Skin of body (tissue), 2 donors: ENCODE measurements around the gene CPZ. TPM values are rescaled to one million over a fixed set of nuclear protein-coding genes. Genes with fewer than 3 reads are reported as not detected.

Experiments
- DNase-seq: peaks from one replicate; lab custom pipeline; 2025; lab: John Stamatoyannopoulos, UW
- total RNA-seq: library from RNA; depleted of rRNA; stranded (reverse); fragments of >200 nt; gene quantifications from one replicate; pipeline ENCODE4 v1.2.3, GENCODE V29; 2014

The CPZ gene
- total RNA-seq, 1 donor from 2014 or later = 14.1 TPM

GRCh38 chr4:8593264-8594096, 915 bp downstream of the CPZ start:
- DNase-seq = no peak

- peak; percentile 22 for DNase-seq
Measured at GRCh38 chr4:8594097-8595038, 1.8 kb downstream of the CPZ start.

DNA sequence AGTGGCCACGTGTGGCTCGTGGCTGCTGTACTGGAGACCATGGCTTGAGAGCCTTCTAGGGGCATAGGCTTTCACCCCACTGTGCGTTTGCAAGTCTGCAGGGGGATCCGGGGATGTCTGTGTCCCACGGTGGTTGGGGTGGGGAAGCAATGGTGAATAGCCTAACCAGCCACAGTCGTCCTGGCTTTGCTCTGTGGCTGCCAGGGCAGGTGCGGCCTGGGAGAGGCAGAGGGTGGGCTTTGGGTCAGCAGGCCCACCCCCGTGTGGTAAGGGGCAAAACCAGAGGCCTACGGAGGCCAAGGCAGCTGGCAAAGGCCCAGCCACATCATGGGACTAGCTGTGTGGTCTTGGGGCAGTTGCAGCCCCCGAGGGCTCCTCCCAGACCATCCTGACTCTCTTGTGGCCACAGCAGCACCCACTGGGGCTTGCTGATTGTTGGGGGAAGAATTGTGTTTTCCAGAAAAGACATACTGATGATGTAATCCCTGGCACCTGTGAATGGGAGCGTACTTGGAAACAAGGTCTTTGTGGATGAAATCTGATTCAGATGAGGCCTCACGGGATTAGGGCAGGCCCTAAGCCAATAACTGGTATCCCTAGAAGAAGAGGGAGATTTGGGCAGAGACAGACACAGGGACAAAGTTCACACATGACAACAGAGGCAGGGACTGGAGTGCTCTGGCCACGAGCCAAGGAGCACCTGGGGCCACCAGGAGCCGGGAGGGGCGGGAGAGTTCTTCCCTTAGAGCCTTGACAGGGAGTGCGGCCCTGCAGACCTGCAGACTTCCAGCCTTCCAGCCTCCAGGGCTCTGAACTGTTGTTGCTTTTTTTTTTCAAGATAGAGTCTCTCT, 2.9 kb downstream of the CPZ start:
- DNase-seq = no peak

DNA sequence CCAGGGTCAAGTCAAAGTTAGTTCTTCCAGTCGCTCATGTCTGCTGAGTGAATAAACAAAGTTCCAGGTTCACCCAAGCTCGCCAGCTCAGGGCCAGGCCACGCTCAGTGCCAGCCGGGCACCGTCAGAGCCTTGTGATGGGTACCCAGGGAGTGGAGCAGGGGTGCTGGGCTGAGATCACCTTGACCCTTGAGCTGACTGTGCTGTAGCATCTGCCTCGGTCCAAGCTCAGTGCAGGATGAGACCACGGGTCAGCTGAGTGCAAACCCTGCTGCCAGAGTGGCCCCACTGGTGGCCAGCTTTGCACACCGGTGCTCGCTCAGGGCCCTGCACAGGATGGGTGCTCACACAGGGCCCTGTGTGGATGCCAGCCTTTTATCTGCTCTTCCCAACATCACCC, 4.3 kb downstream of the CPZ start:
- DNase-seq = no peak

DNA sequence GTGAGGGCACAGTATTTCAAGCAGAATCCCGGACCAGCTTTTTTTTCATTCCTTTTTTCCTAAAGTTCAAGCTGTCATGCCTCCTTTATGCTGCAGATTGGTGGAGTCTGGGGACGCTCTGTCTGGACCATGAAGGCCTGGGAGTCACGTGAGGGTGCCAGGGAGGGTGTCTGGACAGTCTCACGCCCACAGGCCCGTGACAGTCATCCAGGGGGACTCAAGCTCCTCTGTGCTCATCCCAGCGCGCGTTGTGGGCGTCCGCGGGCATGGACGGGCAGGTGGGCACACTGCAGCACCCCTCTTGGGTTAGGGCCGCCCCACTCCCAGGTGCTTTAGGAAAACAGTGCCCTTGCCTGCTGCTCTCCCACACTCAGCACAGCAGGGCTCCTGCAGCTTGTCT, 4.8 kb downstream of the CPZ start:
- DNase-seq = no peak

DNA sequence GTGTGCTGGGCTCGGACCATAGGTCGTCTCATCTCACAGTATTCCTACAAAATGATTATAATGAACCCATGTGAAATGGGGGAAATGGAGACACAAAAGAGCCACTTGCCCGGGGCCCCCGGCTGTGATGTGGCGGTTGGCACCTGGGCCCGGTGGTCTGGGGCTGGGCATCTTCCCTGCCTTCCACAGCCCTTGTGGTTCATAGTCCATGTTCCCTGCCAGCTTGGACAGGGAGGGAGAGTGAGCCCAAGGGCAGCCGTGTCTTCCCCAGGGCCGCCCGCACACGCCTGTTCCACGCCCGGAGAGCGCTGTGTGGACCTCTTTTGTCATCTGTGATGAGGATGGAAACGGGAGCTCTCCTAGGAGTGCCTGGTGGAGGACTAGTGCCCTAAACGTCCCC, 5.2 kb downstream of the CPZ start:
- no peak for DNase-seq

DNA sequence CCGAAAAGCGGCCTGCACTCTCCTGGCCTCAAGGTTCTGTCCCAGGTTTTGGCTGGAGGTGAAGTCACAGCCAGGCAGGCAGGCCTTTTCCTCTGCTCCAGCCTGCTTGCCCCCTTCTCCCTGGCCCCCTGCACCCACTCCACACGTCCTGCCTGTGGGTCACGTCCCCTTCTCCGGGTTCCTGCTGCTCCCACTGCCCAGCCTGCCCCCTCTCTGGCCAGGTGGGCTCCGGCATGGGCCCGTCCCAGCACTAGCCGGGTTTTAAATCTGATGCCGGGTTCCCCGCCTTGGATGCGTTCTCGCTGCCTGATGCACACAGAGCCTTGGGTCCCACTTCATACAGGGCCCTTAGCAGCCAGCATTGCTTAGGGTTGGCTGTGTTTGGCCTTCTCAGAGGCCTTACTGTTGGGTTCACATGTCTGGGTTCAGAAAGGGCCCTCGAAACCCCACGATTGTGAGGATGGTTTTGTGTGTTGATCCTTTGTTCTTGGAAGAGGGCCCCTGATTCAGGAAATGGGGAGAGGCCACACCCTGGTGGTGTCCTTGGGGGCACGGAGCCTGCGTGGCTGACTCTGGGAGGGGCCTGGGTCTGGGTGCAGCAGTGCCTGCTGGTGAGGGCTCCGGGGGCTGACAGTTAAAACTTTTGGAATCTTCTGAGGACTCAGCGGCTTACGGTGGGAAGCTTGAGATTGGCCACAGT, 6.0 kb downstream of the CPZ start:
- DNase-seq = no peak

GRCh38 chr4:8599091-8599460, 6.5 kb downstream of the CPZ start:
- no peak for DNase-seq

- DNase-seq = no peak
Measured at GRCh38 chr4:8599657-8600056, 7.1 kb downstream of the CPZ start.

DNA sequence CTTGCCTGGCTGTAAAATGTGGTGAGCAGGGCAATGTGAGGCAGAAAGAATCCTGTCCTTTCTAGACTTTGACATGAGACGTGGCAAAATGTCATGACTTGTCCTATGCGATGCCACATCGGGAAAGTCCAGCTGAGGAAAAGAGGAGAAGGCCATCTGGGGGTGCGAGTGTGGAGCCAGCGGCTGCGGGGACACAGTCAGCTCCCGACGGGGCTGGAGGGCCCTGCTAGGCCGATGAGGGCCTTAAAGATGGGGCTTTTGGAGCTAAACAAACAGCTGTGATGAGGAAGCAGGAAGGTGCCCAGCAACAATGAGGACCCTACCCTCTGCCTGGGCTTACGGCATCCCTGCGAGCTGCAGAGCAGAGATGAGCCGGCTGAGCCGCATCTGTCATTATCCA, 7.7 kb downstream of the CPZ start:
- DNase-seq = no peak

GRCh38 chr4:8600686-8601085, 8.1 kb downstream of the CPZ start:
- peak; percentile 16 for DNase-seq

DNA sequence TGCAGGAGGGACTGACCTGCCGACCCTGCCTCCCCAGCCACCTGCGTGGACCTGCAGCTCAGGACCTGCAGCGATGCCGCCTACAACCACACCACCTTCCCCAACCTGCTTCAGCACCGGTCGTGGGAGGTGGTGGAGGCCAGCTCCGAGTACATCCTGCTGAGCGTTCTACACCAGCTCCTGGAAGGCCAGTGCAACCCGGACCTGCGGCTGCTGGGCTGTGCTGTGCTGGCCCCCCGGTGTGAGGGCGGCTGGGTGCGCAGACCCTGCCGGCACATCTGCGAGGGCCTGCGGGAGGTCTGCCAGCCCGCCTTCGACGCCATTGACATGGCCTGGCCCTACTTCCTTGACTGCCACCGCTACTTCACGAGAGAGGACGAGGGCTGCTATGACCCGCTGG, 8.5 kb downstream of the CPZ start:
- no peak for DNase-seq

- DNase-seq = no peak
Measured at GRCh38 chr4:8601556-8601955, 9.0 kb downstream of the CPZ start.

DNA sequence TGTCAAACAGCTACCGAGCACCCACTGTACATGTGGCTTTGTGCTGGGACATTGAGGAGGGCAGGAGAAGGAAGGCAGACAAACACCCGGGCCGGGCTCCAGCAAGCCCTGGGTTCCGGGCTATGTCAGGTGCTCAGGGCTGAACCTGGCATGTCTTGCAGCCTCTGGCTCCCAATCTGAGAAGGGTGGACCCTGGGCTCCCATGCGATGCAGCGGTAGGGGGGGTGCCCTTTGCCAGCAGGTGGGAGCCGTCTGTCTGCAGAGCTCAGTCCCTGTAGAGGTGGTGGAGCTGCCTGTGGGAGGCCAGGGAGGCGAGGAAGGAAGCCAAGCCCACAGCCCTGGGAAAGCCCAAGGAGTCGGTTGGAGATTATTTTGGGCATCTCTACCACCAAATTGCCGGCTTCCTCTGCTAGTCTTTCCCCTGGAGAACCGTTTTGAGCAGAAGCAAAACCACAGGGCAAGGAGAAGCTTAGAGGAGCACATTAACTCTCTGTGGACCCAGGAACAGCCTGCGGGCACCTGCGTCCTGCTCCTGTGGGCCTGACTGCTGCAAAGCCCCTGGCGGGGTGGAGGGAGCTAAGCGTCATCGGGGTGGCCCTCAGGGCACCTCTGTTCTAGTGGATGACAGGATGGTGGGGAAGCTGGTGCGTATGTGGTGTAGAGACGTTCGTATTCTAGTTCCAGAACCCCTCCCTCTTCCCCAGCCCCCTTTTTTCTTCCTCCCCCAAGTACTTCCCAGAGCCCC, 10.3 kb downstream of the CPZ start:
- DNase-seq = no peak

DNA sequence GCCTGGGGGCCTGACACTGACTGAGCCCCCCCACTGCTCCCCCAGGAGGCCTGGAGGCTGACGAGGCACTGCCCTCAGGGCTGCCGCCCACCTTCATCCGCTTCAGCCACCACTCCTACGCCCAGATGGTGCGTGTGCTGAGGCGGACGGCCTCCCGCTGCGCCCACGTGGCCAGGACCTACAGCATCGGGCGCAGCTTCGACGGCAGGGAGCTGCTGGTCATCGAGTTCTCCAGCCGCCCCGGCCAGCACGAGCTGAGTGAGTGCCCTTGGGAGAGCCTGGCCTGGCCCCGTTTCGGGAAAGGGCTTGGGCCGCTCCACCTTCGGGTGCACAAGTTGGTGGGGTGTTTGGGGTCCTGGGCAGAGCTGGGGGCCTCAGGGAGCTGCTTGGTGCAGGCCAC, 11.4 kb downstream of the CPZ start:
- DNase-seq = no peak

DNA sequence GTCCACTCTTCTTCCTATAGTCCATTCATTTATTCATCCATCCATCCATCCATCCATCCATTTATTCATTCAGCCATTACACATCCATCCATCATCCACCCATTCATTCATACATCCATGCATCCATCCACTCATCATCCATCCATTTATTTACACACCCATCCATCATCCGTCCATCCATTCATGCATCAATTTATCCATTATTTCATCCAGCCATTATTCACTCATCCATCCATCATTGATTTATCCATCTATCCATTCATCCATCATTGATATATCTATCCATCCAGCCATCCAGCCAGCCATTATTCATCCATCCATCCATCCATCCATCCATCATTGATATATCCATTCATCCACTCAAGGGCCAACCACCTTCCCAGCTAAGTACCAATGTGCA, 12.7 kb downstream of the CPZ start:
- no peak for DNase-seq

GRCh38 chr4:8606476-8606875, 13.9 kb downstream of the CPZ start:
- DNase-seq = no peak

- no peak for DNase-seq
Measured at GRCh38 chr4:8606966-8607365, 14.4 kb downstream of the CPZ start.

DNA sequence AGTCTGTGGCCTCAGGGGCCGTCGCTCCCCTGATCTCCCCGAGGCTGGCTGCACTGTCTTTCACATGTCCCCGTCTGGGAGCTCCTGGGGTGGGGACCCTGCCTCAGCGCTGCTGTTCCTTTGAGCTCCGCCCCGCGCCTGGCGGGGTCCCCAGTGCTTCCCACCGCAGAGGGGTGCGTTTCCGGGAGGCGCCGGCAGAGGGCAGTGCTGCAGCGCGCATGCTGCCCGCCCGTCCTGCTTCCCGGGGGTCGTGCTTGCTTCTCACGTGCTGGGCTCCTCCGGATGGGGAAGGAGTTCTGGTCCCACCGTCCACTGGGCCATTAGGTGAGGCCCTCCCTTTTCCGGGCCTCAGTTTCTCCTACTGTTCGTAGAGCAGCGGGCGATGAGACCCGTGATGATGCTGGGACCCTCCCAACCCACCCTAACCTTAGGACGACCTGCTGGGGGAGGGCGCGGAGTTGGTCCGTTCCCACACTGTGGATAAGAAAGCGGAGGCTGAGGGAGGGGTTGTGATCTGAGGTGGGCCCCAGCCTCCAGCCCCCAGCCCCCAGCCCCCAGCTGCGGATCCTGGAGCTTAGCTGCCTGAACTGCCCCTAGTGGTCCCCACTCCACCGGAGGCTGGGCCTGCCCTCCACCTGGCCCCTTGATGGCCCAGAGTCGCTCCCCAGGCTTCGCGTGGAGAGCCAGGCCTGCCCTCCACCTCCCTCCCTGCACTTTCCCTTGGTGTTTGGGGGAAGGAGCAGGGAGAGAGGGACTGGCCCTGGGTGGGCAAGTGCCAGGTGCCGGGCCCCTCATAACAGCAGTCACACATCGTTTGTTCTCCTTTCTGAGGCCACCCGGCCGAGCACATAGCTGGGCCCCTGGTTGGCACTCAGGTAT, 15.3 kb downstream of the CPZ start:
- no peak for DNase-seq
